Heart left ventricle (tissue), 16 donors: ENCODE data around the gene WDR44. TPM values are rescaled to one million over a fixed set of nuclear protein-coding genes. Genes with fewer than 3 reads are reported as not detected.

Experiments
- ATAC-seq, 4 donors: fragments of 200-7000 bp; cut with Tn5 transposase; one replicate each; pipeline ENCODE4 v1.9.1; 2020 to 2022; ENCODE audit warnings: moderate library complexity in 4 of 4, mild to moderate bottlenecking in 3 of 4, moderate number of reproducible peaks in 1 of 4
- DNase-seq, 5 donors: peaks; one replicate each; pipeline ENCODE4 v3.0.0-alpha.2; 2020
- H3K27ac ChIP-seq, 12 donors: fragments of 200-600 bp; sonication (generic) in 4 of 12; one replicate each; pipeline versions ENCODE4 v1.5.0 to v1.8.0; 2016 to 2022; ENCODE audit warnings: mild to moderate bottlenecking in 2 of 12
- H3K27me3 ChIP-seq, 9 donors: fragments of 200-600 bp; sonication (generic) in 2 of 9; one replicate each; pipeline versions ENCODE4 v1.5.1 to v1.8.0; 2016 to 2022; ENCODE audit warnings: mild to moderate bottlenecking in 3 of 9
- H3K36me3 ChIP-seq, 9 donors: fragments of 200-600 bp; sonication (generic) in 2 of 9; one replicate each; pipeline versions ENCODE4 v1.5.0 to v1.8.0; 2018 to 2022; ENCODE audit warnings: mild to moderate bottlenecking in 2 of 9
- H3K4me1 ChIP-seq, 12 donors: fragments of 200-600 bp; sonication (generic) in 4 of 12; one replicate each; pipeline versions ENCODE4 v1.5.0 to v1.8.0; 2016 to 2022; ENCODE audit warnings: mild to moderate bottlenecking in 3 of 12
- H3K4me3 ChIP-seq, 12 donors: fragments of 200-600 bp; sonication (generic) in 4 of 12; one replicate each; pipeline versions ENCODE4 v1.5.0 to v1.8.0; 2017 to 2022; ENCODE audit warnings: mild to moderate bottlenecking in 9 of 12, moderate library complexity in 4 of 12
- H3K9me3 ChIP-seq, 12 donors: fragments of 200-600 bp; sonication (generic) in 4 of 12; one replicate each; pipeline versions ENCODE4 v1.5.0 to v1.8.0; 2016 to 2022; ENCODE audit warnings: mild to moderate bottlenecking in 1 of 12
- POLR2A ChIP-seq, 2 donors: fragments of 450-650 bp; IDR thresholded peaks; one replicate each; pipeline ENCODE4 v1.6.1; 2017; ENCODE audit warnings: antibody characterized with exemption in 2 of 2, mild to moderate bottlenecking in 2 of 2, moderate library complexity in 2 of 2
- WGBS, 4 donors: extraction: QIAGEN DNeasy Blood & Tissue Kit in 2 of 4; methylation state at CpG; one replicate each; pipeline versions ENCODE4 v1.1.5 to v1.1.7; 2013 to 2018; 5-methylcytosine and 5-hydroxymethylcytosine counted together
- intact Hi-C, 10 donors: fragments of 100-400 bp; cut with DNase I; formaldehyde crosslinking; loops; one replicate each; pipeline versions ENCODE4 v1.11.1 to v1.14.2; 2022
- polyA plus RNA-seq, 2 donors: library from polyadenylated mRNA; stranded (reverse); fragments of 200-250 nt; gene quantifications; one replicate each; pipeline ENCODE4 v1.2.3, GENCODE V29; 2013
- total RNA-seq, 9 donors: library from RNA; depleted of rRNA in 2 of 9; stranded (reverse); fragments of >200 nt in 2 of 9; fragmentation: NEBNext Ultra II Directional in 3 of 9; extraction: Animal tissue kit (Norgen Biotek cat#: 25700) in 3 of 9; gene quantifications; one replicate each; pipeline versions ENCODE4 v1.1.0 to v1.2.4, GENCODE V29; 2016 to 2023
- TF ChIP-seq, protein P1 (sequence below), 12 donors: fragments of 200-600 bp; sonication (generic) in 4 of 12; IDR thresholded peaks; one replicate each; pipeline versions ENCODE4 v1.5.0 to v1.8.0; 2018 to 2022; ENCODE audit warnings: antibody characterized with exemption in 12 of 12, mild to moderate bottlenecking in 5 of 12
- donor health status: ischemic (EF 13 %, LVEDD 7.1; RV severe dilation, severe dysfunction).
- donor health status: healthy with polysubstance abuse.
- donor health status: DM: no; HTN: yes; CAD: no.
- donor health status: DM: no; HTN: no; CAD: no.
- donor health status: ischemic (EF 25% LVEDD 6.9; RV normal size, moderate dysfunction).
- donor health status: ischemic (EF 25% LVEDD 5.7; RV mildly dilated, moderate dysfunction).
- donor health status: healthy.
- donor health status: DM: yes; HTN: yes; CAD: no.
- donor health status: ischemic (EF 35%, LVEDD 5.7; RV mildly dilated, moderate dysfunction).
- donor health status: nonischemic (EF 11% LVEDD 7.7; RV severe dilation, severe dysfunction).
- donor health status: DM: yes; HTN: yes; CAD: no.
- donor health status: PGD.
- donor health status: ischemic (EF 29% LVEDD 5.4; RV normal size, mild dysfunction).
- donor health status: nonischemic (EF 23%, LVEDD 6.1; RV moderate dilation, normal function).

Gene WDR44
- total and polyA plus RNA-seq, 11 donors = 3.0 to 18.0 (median 14.3) TPM

DNA sequence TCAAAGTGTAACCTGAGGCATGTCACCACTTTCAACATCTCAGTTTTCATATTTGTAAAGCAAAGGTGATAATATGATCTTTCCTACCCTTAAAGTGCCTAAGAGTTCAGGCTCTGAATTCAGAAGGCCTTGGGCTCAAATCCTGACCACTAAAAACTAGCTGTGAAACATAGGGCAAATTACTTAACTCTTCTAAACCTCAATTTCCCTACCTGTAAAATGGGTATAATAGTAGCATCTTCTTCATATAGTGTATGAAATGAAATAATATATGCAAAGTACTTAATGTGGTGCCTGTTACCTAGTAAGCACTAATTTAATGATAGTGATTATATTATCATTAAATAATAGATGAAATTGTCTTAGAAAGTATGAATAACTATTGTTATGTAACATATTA, 7.0 kb upstream of the WDR44 start:
- no peak for ATAC-seq
- no peak overlapping the region for H3K4me3 ChIP-seq
- no peak for DNase-seq
- intact Hi-C loops = no loop called here
- H3K27me3 ChIP-seq = peaks cover 0 to 3% (median 0%) of the 10 kb centered on the region in 9 donors
- no peak for TF ChIP-seq POLR2A (IDR thresholded peaks at IDR 0.05)
- TF ChIP-seq, protein P1, sequence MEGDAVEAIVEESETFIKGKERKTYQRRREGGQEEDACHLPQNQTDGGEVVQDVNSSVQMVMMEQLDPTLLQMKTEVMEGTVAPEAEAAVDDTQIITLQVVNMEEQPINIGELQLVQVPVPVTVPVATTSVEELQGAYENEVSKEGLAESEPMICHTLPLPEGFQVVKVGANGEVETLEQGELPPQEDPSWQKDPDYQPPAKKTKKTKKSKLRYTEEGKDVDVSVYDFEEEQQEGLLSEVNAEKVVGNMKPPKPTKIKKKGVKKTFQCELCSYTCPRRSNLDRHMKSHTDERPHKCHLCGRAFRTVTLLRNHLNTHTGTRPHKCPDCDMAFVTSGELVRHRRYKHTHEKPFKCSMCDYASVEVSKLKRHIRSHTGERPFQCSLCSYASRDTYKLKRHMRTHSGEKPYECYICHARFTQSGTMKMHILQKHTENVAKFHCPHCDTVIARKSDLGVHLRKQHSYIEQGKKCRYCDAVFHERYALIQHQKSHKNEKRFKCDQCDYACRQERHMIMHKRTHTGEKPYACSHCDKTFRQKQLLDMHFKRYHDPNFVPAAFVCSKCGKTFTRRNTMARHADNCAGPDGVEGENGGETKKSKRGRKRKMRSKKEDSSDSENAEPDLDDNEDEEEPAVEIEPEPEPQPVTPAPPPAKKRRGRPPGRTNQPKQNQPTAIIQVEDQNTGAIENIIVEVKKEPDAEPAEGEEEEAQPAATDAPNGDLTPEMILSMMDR (IDR thresholded peaks at IDR 0.05) = no peak
- no peaks in the 10 kb centered on the region for H3K9me3 ChIP-seq
- no peaks in the 10 kb centered on the region for H3K4me1 ChIP-seq
- no peak overlapping the region for H3K27ac ChIP-seq
- H3K36me3 ChIP-seq = no peaks in the 10 kb centered on the region

DNA sequence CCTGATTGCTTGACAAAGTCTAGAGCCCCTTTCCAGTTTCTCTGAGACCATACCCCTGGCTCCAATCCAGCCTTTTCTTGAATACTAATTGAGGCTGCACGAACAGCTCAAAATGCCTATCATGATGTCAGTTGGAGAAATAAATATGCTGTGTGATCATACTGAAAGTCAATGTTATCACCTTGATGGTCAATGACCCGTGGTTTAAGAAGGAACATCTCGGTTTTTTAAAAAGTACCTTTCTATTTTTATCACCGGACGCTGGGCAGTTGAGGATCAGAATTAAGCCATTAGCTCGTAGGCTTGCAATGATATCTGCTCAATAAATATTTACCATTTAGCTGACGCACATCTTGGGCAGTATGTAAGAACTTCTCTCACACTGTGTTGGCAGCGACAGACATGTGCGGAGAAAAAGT, 852 bp upstream of the WDR44 start:
- Histone ChIP-seq H3K4me3 (peak overlapping the region in 11 of 12 donors; percentile 15 to 98 (median 79)), H3K36me3 (no peaks in the 10 kb centered on the region), H3K9me3 (no peaks in the 10 kb centered on the region), H3K27me3 (no peaks in the 10 kb centered on the region), H3K4me1 (peaks cover 0 to 20% (median 6%) of the 10 kb centered on the region in 12 donors), H3K27ac (peak overlapping the region; percentile 71 to 98 (median 90))
- no peak for TF ChIP-seq POLR2A (IDR thresholded peaks at IDR 0.05)
- TF ChIP-seq, protein P1 (IDR thresholded peaks at IDR 0.05) = no peak
- intact Hi-C loops = loop anchor here in 1 of 10 donors (5.0 kb wide), 1 partner anchor 72 kb away; no protein-coding TSS in a partner anchor
- no peak for DNase-seq
- ATAC-seq = peak in 1 of 4 donors; percentile 8
- 16 to 49% (median 35%) methylated on average over 9 of the region's 9 CpGs for whole genome bisulfite sequencing, 4 donors

DNA sequence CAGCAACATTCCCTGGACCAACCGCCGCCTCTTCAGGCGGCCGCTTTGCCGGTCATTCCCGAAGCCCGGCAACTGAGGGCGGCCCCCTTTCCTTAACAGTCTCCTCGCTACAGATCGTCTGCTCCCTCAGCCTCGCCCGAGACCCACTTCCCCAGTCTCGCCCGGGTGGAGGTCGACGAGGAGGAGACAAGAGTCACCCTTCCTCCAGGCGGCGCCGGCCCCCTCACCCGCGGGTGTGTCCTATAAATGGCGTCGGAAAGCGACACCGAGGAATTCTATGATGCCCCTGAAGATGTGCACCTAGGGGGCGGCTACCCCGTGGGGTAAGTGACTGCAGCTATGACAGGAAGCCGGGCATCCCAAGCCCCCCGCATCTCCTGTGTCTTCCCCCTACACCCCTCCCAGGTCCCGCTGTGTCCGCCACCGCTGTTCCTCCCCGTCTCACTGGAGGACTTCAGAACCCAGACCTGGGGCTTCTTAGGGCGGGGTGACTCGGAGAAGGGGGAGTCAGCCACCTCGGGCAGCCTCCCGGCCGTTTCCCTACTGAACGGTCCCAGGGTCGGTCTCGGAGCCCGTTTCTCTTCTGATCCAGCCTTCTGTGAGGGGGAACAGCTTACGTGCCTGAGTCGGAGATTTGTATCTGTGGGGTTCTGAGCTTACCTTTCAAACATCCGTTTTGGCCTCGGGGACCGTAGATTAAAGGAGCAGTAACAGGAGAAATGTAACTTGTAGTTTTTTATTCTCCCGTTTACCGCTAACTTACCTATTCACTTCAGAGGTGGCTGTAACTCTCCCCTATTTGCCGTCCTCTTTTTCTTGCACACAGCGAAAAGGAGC, 570 bp downstream of the WDR44 start:
- H3K4me1 ChIP-seq = peaks cover 0 to 32% (median 12%) of the 10 kb centered on the region in 12 donors
- H3K4me3 ChIP-seq = peak overlapping the region; percentile 49 to 98 (median 78)
- H3K27me3 ChIP-seq = no peaks in the 10 kb centered on the region
- H3K9me3 ChIP-seq = no peaks in the 10 kb centered on the region
- no peak for TF ChIP-seq POLR2A (IDR thresholded peaks at IDR 0.05)
- TF ChIP-seq, protein P1 (IDR thresholded peaks at IDR 0.05) = peak in 2 of 12 donors; percentile 15 to 18
- WGBS, 4 donors = 0 to 47% (median 23%) methylated on average over 34 to 51 of the region's 51 CpGs
- ATAC-seq = peak; percentile 23 to 52 (median 46)
- H3K27ac ChIP-seq = peak overlapping the region; percentile 82 to 98 (median 92)
- intact Hi-C loops = loop anchor here in 1 of 10 donors (5.0 kb wide), 1 partner anchor 71 kb away; no protein-coding TSS in a partner anchor
- DNase-seq = peak in 4 of 5 donors; percentile 39 to 73 (median 52)
- H3K36me3 ChIP-seq = no peaks in the 10 kb centered on the region

DNA sequence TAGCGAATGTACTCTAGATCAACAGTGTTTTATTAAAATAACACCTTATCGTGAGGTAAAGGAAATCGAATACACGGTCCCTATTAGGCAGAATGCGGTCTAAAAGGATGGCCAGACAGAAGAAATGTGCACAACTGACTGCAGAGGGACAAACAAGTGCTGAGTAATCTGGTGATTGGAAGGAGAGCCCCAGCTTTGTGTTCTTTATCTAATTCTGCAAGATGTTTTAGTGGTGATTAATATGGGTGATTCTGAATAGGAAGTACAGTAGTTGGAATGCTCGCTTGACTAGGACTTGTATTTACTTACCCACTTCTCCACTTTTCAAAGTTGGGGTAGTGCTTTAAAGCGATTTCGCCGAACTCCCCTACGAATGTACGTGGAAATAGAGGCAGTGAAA, 1.2 kb downstream of the WDR44 start:
- H3K27me3 ChIP-seq = no peaks in the 10 kb centered on the region
- no peaks in the 10 kb centered on the region for H3K9me3 ChIP-seq
- peak overlapping the region in 10 of 12 donors; percentile 88 to 98 (median 92) for H3K27ac ChIP-seq
- DNase-seq = no peak
- intact Hi-C loops = loop anchor here in 1 of 10 donors (5.0 kb wide), 1 partner anchor 70 kb away; no protein-coding TSS in a partner anchor
- H3K4me1 ChIP-seq = peaks cover 0 to 36% (median 12%) of the 10 kb centered on the region in 12 donors
- no peaks in the 10 kb centered on the region for H3K36me3 ChIP-seq
- WGBS, 4 donors = 2 to 28% (median 12%) methylated on average over 11 of the region's 11 CpGs
- no peak for ATAC-seq
- peak overlapping the region; percentile 49 to 98 (median 78) for H3K4me3 ChIP-seq
- TF ChIP-seq, protein P1 (IDR thresholded peaks at IDR 0.05) = no peak
- no peak for TF ChIP-seq POLR2A (IDR thresholded peaks at IDR 0.05)
